Inflammatory macrophage treated with lipopolysaccharide for 4 hours (primary cell): ENCODE results near the gene UBAC2.
"Not testable (repeated sequence)": the region's sequence is repeated elsewhere in the genome, so short reads cannot be mapped to it uniquely, and the experiment has no call there.

Source experiments
- DNase-seq: peaks from one replicate; pipeline ENCODE4 v3.0.0-alpha.2; 2020

The UBAC2 gene

GRCh38 chr13:99382428-99383133, 181.9 kb downstream of the UBAC2 start:
- no peak for DNase-seq

DNA sequence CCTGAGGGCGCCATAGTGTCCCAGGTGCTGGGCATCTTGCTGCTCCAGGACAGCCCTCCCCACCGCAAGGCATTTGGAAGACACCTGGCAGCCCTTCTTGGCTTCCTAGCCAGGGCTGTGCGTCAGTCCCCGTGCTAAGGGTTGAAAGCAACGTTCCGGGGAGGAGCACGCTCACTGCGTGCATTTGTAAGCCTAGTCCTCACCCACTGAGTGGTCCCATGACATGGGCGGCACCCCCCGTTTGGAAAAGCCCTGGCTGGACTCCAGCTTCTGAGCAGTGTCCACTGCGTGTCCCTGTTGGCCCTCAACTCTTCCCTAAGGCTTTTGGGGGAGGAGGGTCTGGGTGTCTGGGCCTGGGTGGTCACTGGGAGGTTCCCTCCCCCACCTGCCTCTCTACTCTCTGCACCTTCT, 182.9 kb downstream of the UBAC2 start:
- DNase-seq: no peak

- no peak for DNase-seq
These were observed 183.3 kb downstream of the UBAC2 start for GRCh38 chr13:99383946-99384345.

DNA sequence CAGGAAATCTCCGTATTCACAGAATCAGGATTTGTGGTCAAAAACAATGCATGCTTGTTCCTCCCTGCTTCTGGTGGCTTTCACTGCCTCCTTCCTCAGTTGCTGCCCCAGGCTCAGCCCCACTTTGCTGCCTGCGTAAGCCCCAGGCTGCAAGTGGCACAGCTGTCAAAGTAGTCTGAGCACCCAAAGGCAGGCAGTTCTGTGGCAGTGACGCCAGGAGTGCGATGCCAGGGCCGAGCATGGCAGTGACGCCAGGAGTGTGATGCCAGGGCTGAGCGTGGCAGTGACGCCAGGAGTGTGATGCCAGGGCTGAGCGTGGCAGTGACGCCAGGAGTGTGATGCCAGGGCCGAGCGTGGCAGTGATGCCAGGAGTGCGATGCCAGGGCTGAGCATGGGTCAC, 183.8 kb downstream of the UBAC2 start:
- DNase-seq: no peak

GRCh38 chr13:99385161-99385560, 184.5 kb downstream of the UBAC2 start:
- DNase-seq: no peak

DNA sequence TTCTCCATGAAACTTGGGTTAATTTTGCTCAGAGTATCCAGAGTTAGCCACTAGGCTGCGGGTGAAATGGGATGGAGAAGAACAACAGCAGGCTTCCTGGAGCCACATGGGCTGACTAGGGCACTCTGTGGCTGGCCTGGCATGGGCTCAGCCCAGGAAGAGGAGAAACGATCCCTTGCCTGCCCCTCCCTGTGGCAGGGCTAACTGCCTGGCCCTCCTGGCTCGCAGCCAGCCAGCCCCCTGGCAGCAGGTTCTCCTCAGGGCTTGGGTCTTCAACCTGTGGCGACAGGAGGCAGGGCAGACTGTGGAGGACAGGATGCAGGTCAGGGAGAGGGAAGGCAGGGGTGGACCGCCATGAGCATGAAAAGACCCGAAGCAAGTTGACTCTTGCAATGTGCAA, 185.3 kb downstream of the UBAC2 start:
- DNase-seq: no peak

GRCh38 chr13:99386495-99386894, 185.8 kb downstream of the UBAC2 start:
- DNase-seq: no peak

DNA sequence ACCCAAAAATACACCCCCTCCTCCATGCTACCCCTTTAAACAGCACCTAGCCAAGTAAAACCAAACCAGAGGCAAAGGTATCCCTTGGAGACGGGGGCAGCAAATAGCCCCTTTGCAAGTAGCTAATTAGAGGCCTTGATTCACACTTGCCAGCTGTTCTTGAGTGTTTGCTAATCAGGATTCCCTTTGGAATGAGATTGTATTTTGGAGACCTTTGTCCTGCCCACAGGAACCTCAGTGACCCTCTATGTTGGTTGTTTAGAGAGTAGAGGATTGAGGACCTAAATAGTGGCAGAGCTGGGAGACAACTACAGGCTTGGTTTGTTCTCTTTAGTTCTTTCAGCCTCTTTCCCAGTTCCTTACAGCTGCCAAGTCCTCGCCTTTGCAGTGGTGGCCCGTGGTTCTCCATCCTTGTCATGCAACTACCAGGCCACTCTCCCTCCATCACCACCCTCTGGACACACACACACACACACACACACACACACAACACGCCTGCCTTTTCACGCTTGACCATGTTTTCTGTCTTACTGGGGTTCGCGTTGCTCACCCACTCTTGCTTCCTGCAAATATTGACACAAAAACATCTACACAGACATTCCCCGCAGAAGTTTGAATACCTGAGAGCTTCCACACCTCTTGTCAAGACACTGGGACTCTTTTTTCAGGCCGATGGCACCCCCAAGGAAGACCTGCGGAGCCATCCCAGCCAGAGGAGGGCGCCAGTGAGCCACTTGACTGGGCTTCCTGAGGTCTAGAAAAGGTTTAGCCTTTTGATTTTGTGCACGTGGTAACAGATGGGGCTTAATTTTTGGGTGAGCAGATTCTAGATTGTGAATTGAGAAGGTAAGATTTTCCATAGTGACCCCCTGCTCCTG, 186.5 kb downstream of the UBAC2 start:
- DNase-seq: peak; percentile 74

GRCh38 chr13:99388334-99388923, 187.8 kb downstream of the UBAC2 start:
- no peak for DNase-seq

- not testable (repeated sequence) for DNase-seq
These were observed 188.4 kb downstream of the UBAC2 start for GRCh38 chr13:99389094-99389493.

GRCh38 chr13:99389520-99390304, 189.1 kb downstream of the UBAC2 start:
- DNase-seq: no peak

GRCh38 chr13:99390601-99391000, 189.9 kb downstream of the UBAC2 start:
- DNase-seq: no peak

DNA sequence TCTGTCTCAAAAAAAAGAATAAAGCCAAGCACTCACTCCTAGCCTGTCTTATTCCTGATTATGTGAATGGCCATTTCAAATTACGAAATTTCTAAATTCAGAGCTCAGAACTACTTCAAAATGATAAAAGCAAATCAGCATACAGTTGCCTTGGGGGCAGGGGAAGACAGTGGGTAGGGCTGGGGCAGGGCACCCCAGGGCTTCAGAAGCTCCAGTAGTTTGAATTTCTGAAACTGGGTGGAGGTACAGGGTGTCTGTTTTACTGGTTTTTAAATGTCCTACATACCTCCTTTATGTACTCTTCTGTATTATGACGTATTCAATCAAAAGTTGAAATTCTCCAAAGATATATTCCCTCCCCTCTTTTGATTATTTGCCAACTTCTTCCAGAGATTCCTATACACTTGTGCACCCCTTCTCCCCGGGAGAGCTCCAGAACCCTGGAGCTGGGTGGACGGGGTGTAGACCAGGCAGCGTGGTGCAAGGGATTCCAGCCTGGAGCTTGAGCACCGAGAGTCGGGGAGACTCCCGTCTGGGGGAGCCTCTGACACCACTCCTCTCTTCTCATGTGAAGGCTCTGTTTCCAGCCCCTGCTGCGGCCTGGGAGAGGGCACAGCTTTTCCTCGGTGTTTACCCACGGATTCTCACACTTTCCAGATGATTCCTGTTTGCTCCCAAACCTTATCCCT, 191.3 kb downstream of the UBAC2 start:
- no peak for DNase-seq

GRCh38 chr13:99392470-99393135, 191.9 kb downstream of the UBAC2 start:
- DNase-seq: no peak

DNA sequence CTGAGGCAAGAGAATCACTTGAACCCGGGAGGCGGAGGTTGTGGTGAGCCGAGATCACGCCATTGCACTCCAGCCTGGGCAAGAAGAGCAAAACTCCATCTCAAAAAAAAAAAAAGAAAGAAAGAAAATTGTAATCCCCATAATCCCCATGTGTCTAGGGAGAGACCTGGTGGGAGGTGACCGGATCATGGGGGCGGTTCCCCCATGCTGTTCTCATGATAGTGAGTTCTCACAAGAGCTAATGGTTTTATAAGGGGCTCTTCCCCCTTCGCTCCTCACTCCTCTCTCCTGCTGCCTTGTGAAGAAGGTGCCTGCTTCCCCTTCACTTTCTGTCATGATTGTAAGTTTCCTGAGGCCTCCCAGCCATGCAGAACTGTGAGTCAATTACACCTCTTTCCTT, 192.7 kb downstream of the UBAC2 start:
- DNase-seq: not testable (repeated sequence)

- no peak for DNase-seq
These were observed 193.4 kb downstream of the UBAC2 start for GRCh38 chr13:99393791-99394735.

DNA sequence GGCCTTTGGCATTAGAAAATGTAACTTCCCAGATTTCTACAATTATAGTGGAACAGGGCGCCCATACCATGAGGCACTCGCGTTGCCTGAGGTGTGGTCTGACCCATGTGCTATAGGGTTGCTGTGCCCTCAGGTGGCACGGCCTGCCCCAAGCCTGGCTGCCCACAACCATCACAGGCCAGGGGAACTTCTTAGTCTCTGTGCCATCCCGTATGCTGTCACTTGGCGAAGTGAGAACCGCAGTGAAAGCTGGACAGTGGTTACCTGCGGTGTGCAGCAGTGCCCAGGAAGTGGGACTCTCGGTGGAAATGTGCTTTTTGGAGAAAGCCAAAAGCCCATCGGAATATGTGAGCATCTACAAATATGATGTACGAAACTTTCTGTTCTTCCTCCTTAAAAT, 194.8 kb downstream of the UBAC2 start:
- DNase-seq: no peak

DNA sequence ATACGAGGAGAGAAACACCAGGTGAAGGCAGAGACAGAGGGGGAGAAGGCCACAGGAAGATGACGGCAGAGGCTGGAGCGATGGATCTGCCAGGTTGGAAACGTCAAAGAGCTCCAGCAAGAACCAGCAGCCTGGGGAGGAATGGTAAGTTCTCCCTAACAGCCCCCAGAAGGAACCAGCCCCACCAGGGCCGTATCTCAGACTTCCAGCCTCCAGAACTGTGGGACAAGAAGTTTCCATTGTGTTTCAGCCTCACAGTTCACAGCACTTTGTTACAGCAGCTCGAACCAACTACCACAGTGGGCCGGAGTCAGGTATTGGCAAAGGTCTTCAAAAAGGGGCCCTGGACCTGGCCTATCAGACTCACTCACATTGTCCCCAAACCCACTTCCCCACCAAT, 195.8 kb downstream of the UBAC2 start:
- DNase-seq: no peak

DNA sequence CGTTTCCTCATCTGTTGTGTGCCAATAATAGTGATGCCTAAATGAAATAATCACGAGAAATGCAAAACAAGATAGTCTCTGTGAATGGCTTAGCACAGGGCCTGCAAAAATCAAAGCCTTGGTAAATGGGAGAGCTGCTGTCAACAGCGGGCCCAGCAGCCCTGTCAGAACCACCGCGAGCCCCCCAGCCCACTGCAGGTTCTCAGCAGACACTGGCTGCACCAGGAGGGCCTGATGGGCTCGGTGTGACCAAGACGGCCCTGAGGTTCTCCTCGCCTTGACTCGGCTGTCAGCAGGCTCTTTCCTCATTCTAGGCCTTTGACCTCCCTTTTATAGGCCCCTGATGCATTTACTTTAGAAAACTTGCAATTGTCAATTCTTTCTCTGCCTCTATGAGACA, 197.4 kb downstream of the UBAC2 start:
- DNase-seq: no peak

GRCh38 chr13:99398916-99399622, 198.4 kb downstream of the UBAC2 start:
- DNase-seq: no peak
